GM23338 (cell line): ENCODE results near the gene CALML3.

Experiments
- CREB1 ChIP-seq: fragments of 250-450 bp; sonication (Bioruptor Pico); IDR thresholded peaks from 2 replicates; pipeline ENCODE4 v1.5.0; 2020; ENCODE audit warnings: low read depth, mild to moderate bottlenecking, moderate library complexity
- CTCF ChIP-seq, 2 experiments: fragments of 200-600 bp in 1 of 2; sonication (generic) in 1 of 2; conservative IDR thresholded peaks; 2 replicates each; pipeline versions ENCODE4 v1.5.1 to v1.6.1; 2016 to 2017; ENCODE audit warnings: antibody characterized with exemption in 2 of 2, low read depth in 2 of 2, mild to moderate bottlenecking in 2 of 2, moderate library complexity in 1 of 2
- ETS1 ChIP-seq: IDR thresholded peaks from 2 replicates; pipeline ENCODE4 v1.6.1; 2016; ENCODE audit warnings: antibody characterized with exemption
- EZH2 ChIP-seq: fragments of 200-600 bp; sonication (generic); IDR thresholded peaks from one replicate; pipeline ENCODE4 v1.8.0; 2017; ENCODE audit warnings: antibody characterized with exemption, mild to moderate bottlenecking, low read depth; ENCODE audit not compliant: unreplicated experiment
- EZH2phosphoT487 ChIP-seq: fragments of 200-600 bp; sonication (generic); IDR thresholded peaks from one replicate; pipeline ENCODE4 v1.8.1; 2018; ENCODE audit warnings: antibody characterized with exemption; ENCODE audit not compliant: unreplicated experiment
- JUNB ChIP-seq: IDR thresholded peaks from one replicate; pipeline ENCODE4 v1.6.1; 2016; ENCODE audit warnings: antibody characterized with exemption; ENCODE audit not compliant: unreplicated experiment
- NANOG ChIP-seq: IDR thresholded peaks from 2 replicates; pipeline ENCODE4 v1.6.1; 2016; ENCODE audit warnings: antibody characterized with exemption, borderline replicate concordance
- POLR2AphosphoS5 ChIP-seq: IDR thresholded peaks from 2 replicates; pipeline ENCODE4 v1.6.1; 2016; ENCODE audit warnings: antibody characterized with exemption, low read depth
- REST ChIP-seq: IDR thresholded peaks from one replicate; pipeline ENCODE4 v1.6.1; 2018; ENCODE audit warnings: antibody characterized with exemption; ENCODE audit not compliant: unreplicated experiment
- STAT1 ChIP-seq: IDR thresholded peaks from one replicate; pipeline ENCODE4 v1.6.1; 2016; ENCODE audit warnings: antibody characterized with exemption; ENCODE audit not compliant: unreplicated experiment
- ZNF114 ChIP-seq: fragments of 250-450 bp; sonication (Bioruptor Pico); IDR thresholded peaks from 2 replicates; pipeline ENCODE4 v1.5.0; 2020; ENCODE audit warnings: mild to moderate bottlenecking, moderate library complexity
- ZNF331 ChIP-seq: fragments of 250-450 bp; sonication (Bioruptor Pico); IDR thresholded peaks from 2 replicates; pipeline ENCODE4 v1.5.0; 2020; ENCODE audit warnings: low read depth, mild to moderate bottlenecking, moderate library complexity
- ZNF462 ChIP-seq: fragments of 250-450 bp; sonication (Bioruptor Pico); IDR thresholded peaks from 2 replicates; pipeline ENCODE4 v1.5.0; 2020; ENCODE audit warnings: mild to moderate bottlenecking, moderate library complexity

- no peak for TF ChIP-seq REST
- no peak for TF ChIP-seq CTCF (conservative IDR thresholded peaks at IDR 0.05; ENCODE audit: low read depth in 2 of 2)
- no peak for TF ChIP-seq EZH2
- TF ChIP-seq POLR2AphosphoS5 = no peak
- no peak for TF ChIP-seq ETS1
- no peak for TF ChIP-seq ZNF114 (CRISPR knock-in tag)
- TF ChIP-seq NANOG = no peak
- TF ChIP-seq EZH2phosphoT487 = no peak
- no peak for TF ChIP-seq CREB1 (CRISPR knock-in tag)
- no peak for TF ChIP-seq ZNF462 (CRISPR knock-in tag)
- no peak for TF ChIP-seq STAT1
- no peak for TF ChIP-seq JUNB
- no peak for TF ChIP-seq ZNF331 (CRISPR knock-in tag)
Observed at GRCh38 chr10:5502061-5502521, 22.7 kb upstream of the CALML3 start.
